Measurements from ENCODE around the gene SLC4A4. TPM values are rescaled to one million over a fixed set of nuclear protein-coding genes. Genes with fewer than 3 reads are reported as not detected.

SLC4A4 gene
- polyA plus RNA-seq, 1 of the 3 experiments (the other 2 are of a cell fraction), result not detected

DNA sequence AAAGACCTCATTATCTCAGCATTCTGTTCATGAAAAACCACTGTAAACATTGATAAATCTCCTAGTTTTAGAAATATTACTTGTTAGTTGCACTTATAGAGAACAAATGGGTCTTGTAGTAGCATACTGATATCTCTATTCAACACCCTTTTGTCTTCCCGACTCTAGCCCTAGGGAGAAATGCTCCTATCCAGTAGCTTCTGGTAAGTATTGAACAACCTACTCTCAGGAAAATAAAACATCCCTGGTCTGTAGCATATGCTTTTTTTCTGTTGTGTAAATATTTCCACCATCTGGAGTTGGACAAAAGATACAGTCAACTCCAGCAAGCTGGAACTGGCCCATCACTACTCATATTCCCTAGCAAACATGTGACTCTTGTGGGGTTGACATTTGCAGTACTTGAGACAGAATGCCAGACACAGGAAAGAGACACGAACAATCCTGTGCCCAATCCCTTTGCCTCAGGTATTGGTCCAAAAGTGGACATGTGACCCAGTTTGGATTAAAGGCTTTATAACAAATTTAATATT, 256.8 kb downstream of the SLC4A4 start:
- Histone ChIP-seq H3K79me2 (ENCODE audit: insufficient read depth) (no peaks in the 10 kb centered on the region), H3K4me1 (ENCODE audit: control insufficient read depth in 1 of 2, insufficient read depth in 2 of 2, low read depth in 1 of 2, low read length in 1 of 2) (no peaks in the 10 kb centered on the region), H3K36me3 (replicated peaks in 1 of 2; ENCODE audit: control insufficient read depth in 1 of 2, insufficient read depth in 2 of 2, low read length in 1 of 2) (no peaks in the 10 kb centered on the region), H3K27me3 (ENCODE audit: insufficient read depth) (no peaks in the 10 kb centered on the region), H3K27ac (ENCODE audit: low read depth in 2 of 2, low read length in 1 of 2) (no peak overlapping the region), H3K4me3 (ENCODE audit: low read depth in 2 of 2, low read length in 1 of 2) (no peak overlapping the region), H3K9ac (no peak overlapping the region), H3K4me2 (no peak overlapping the region), H3K9me3 (no peaks in the 10 kb centered on the region), H3F3A (replicated peaks; ENCODE audit: insufficient read depth) (no peaks in the 10 kb centered on the region), H2AFZ (ENCODE audit: low read depth) (no peak overlapping the region), H4K20me1 (ENCODE audit: insufficient read depth) (no peaks in the 10 kb centered on the region), H3K9me2 (no peaks in the 10 kb centered on the region)
- ChIA-PET POLR2A (no interaction called here), CTCF (interaction anchor here (0.8 kb wide), 1 partner anchor 14 kb away, joined by 3 read pairs; no protein-coding TSS in a partner anchor)
- no peak for TF ChIP-seq FOXJ3 (CRISPR knock-in tag; IDR thresholded peaks at IDR 0.05)
- TF ChIP-seq, protein P1, sequence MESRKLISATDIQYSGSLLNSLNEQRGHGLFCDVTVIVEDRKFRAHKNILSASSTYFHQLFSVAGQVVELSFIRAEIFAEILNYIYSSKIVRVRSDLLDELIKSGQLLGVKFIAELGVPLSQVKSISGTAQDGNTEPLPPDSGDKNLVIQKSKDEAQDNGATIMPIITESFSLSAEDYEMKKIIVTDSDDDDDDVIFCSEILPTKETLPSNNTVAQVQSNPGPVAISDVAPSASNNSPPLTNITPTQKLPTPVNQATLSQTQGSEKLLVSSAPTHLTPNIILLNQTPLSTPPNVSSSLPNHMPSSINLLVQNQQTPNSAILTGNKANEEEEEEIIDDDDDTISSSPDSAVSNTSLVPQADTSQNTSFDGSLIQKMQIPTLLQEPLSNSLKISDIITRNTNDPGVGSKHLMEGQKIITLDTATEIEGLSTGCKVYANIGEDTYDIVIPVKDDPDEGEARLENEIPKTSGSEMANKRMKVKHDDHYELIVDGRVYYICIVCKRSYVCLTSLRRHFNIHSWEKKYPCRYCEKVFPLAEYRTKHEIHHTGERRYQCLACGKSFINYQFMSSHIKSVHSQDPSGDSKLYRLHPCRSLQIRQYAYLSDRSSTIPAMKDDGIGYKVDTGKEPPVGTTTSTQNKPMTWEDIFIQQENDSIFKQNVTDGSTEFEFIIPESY (IDR thresholded peaks at IDR 0.05; ENCODE audit: borderline replicate concordance, low read depth), result no peak
- no peak for TF ChIP-seq RAD21 (IDR thresholded peaks at IDR 0.05; ENCODE audit: low read length)
- no peak for TF ChIP-seq TAF1 (IDR thresholded peaks at IDR 0.05; ENCODE audit: borderline replicate concordance, low read depth, low read length)
- TF ChIP-seq TEAD4 (IDR thresholded peaks at IDR 0.05; ENCODE audit: borderline replicate concordance, insufficient read depth), result no peak
- no peak for TF ChIP-seq GABPA (IDR thresholded peaks at IDR 0.05; ENCODE audit: low read depth)
- TF ChIP-seq, protein P2, sequence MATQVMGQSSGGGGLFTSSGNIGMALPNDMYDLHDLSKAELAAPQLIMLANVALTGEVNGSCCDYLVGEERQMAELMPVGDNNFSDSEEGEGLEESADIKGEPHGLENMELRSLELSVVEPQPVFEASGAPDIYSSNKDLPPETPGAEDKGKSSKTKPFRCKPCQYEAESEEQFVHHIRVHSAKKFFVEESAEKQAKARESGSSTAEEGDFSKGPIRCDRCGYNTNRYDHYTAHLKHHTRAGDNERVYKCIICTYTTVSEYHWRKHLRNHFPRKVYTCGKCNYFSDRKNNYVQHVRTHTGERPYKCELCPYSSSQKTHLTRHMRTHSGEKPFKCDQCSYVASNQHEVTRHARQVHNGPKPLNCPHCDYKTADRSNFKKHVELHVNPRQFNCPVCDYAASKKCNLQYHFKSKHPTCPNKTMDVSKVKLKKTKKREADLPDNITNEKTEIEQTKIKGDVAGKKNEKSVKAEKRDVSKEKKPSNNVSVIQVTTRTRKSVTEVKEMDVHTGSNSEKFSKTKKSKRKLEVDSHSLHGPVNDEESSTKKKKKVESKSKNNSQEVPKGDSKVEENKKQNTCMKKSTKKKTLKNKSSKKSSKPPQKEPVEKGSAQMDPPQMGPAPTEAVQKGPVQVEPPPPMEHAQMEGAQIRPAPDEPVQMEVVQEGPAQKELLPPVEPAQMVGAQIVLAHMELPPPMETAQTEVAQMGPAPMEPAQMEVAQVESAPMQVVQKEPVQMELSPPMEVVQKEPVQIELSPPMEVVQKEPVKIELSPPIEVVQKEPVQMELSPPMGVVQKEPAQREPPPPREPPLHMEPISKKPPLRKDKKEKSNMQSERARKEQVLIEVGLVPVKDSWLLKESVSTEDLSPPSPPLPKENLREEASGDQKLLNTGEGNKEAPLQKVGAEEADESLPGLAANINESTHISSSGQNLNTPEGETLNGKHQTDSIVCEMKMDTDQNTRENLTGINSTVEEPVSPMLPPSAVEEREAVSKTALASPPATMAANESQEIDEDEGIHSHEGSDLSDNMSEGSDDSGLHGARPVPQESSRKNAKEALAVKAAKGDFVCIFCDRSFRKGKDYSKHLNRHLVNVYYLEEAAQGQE (IDR thresholded peaks at IDR 0.05; ENCODE audit: low read depth, low read length), result no peak
- TF ChIP-seq FOXM1 (IDR thresholded peaks at IDR 0.05; ENCODE audit: low read depth), result no peak
- TF ChIP-seq, protein P3, sequence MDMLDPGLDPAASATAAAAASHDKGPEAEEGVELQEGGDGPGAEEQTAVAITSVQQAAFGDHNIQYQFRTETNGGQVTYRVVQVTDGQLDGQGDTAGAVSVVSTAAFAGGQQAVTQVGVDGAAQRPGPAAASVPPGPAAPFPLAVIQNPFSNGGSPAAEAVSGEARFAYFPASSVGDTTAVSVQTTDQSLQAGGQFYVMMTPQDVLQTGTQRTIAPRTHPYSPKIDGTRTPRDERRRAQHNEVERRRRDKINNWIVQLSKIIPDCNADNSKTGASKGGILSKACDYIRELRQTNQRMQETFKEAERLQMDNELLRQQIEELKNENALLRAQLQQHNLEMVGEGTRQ (IDR thresholded peaks at IDR 0.05; ENCODE audit: borderline replicate concordance, low read depth, low read length), result no peak
- TF ChIP-seq RFX5 (IDR thresholded peaks at IDR 0.05; ENCODE audit: low read length), result no peak
- no peak for TF ChIP-seq SMC3 (IDR thresholded peaks at IDR 0.05; ENCODE audit: low read depth, low read length)
- TF ChIP-seq EP300 (IDR thresholded peaks at IDR 0.05; ENCODE audit: borderline replicate concordance in 1 of 2, low read depth in 1 of 2, low read length in 1 of 2), result no peak
- no peak for TF ChIP-seq MEF2A (IDR thresholded peaks at IDR 0.05; ENCODE audit: borderline replicate concordance, low read depth)
- TF ChIP-seq GATA2 (CRISPR knock-in tag; IDR thresholded peaks at IDR 0.05), result no peak
- no peak for TF ChIP-seq SIN3A (IDR thresholded peaks at IDR 0.05; ENCODE audit: borderline replicate concordance, low read depth, low read length)
- TF ChIP-seq ELF1 (IDR thresholded peaks at IDR 0.05), result no peak
- no peak for DNase-seq
- 4% methylated on average over 2 of the region's 2 CpGs for WGBS (ENCODE audit: low lambda C conversion rate)
